Heart right ventricle (tissue), 16 donors: ENCODE results near the gene PVR. TPM values are rescaled to one million over a fixed set of nuclear protein-coding genes. Genes with fewer than 3 reads are reported as not detected.

Experiments
- ATAC-seq, 8 donors: fragments of 200-7000 bp; cut with Tn5 transposase; one replicate each; pipeline ENCODE4 v1.9.1; 2020; ENCODE audit warnings: mild to moderate bottlenecking in 8 of 8, moderate library complexity in 8 of 8, moderate number of reproducible peaks in 1 of 8
- DNase-seq, 2 donors: peaks; one replicate each; pipeline ENCODE4 v3.0.0-alpha.2; 2020
- H3K27ac ChIP-seq, 10 donors: fragments of 200-600 bp; sonication (generic) in 2 of 10; one replicate each; pipeline versions ENCODE4 v1.5.0 to v1.8.0; 2020 to 2022; ENCODE audit warnings: mild to moderate bottlenecking in 3 of 10
- H3K27me3 ChIP-seq, 7 donors: fragments of 200-600 bp; one replicate each; pipeline ENCODE4 v1.8.0; 2021 to 2022; ENCODE audit warnings: mild to moderate bottlenecking in 2 of 7
- H3K36me3 ChIP-seq, 9 donors: fragments of 200-600 bp; sonication (generic) in 1 of 9; one replicate each; pipeline versions ENCODE4 v1.5.0 to v1.8.0; 2020 to 2022; ENCODE audit warnings: mild to moderate bottlenecking in 2 of 9
- H3K4me1 ChIP-seq, 9 donors: fragments of 200-600 bp; sonication (generic) in 1 of 9; one replicate each; pipeline versions ENCODE4 v1.5.0 to v1.8.0; 2020 to 2022; ENCODE audit warnings: mild to moderate bottlenecking in 4 of 9
- H3K4me3 ChIP-seq, 10 donors: fragments of 200-600 bp; sonication (generic) in 2 of 10; one replicate each; pipeline versions ENCODE4 v1.5.0 to v1.8.0; 2020 to 2022; ENCODE audit warnings: mild to moderate bottlenecking in 7 of 10, moderate library complexity in 2 of 10
- H3K9me3 ChIP-seq, 11 donors: fragments of 200-600 bp in 10 of 11; sonication (generic) in 2 of 11; one replicate each; pipeline versions ENCODE4 v1.5.0 to v1.8.0; 2013 to 2022; ENCODE audit warnings: mild to moderate bottlenecking in 2 of 11, control low read depth in 1 of 11, moderate library complexity in 1 of 11
- WGBS, 2 donors: extraction: QIAGEN DNeasy Blood & Tissue Kit; methylation state at CpG; one replicate each; pipeline ENCODE4 v1.1.7; 2013; ENCODE audit warnings: inconsistent platforms in 1 of 2; 5-methylcytosine and 5-hydroxymethylcytosine counted together
- intact Hi-C, 10 donors: fragments of 100-400 bp; cut with DNase I; formaldehyde crosslinking; loops; one replicate each; pipeline versions ENCODE4 v1.11.1 to v1.14.2; 2022
- long read RNA-seq, 3 donors: library from polyadenylated mRNA; unstranded; transcript quantifications; one replicate each; pipeline ENCODE4 v2.0.0, GENCODE V29; 2020 to 2021
- polyA plus RNA-seq, 2 donors: library from polyadenylated mRNA; stranded (reverse); fragments of 200-250 nt; gene quantifications; one replicate each; pipeline ENCODE4 v1.2.3, GENCODE V29; 2013
- total RNA-seq, 10 donors: library from RNA; stranded (reverse); fragmentation: NEBNext Ultra II Directional in 3 of 10; extraction: Animal tissue kit (Norgen Biotek cat#: 25700) in 3 of 10; gene quantifications; one replicate each; pipeline versions ENCODE4 v1.2.1 to v1.2.4, GENCODE V29; 2021 to 2023
- TF ChIP-seq, protein P1 (sequence below), 9 donors: fragments of 200-600 bp; sonication (generic) in 2 of 9; IDR thresholded peaks; one replicate each; pipeline versions ENCODE4 v1.5.0 to v1.8.0; 2021 to 2022; ENCODE audit warnings: antibody characterized with exemption in 9 of 9, mild to moderate bottlenecking in 5 of 9, moderate library complexity in 1 of 9
- donor health status: Arrhythmogenic right ventricular cardiomyopathy.
- donor health status: ischemic (EF 13 %, LVEDD 7.1; RV severe dilation, severe dysfunction).
- donor health status: healthy with polysubstance abuse.
- donor health status: DM: no; HTN: yes; CAD: no.
- donor health status: DM: no; HTN: no; CAD: no.
- donor health status: ischemic (EF 25% LVEDD 6.9; RV normal size, moderate dysfunction).
- donor health status: ischemic (EF 25% LVEDD 5.7; RV mildly dilated, moderate dysfunction).
- donor health status: healthy.
- donor health status: DM: yes; HTN: yes; CAD: no.
- donor health status: Ischemic cardiomyopathy.
- donor health status: ischemic (EF 35%, LVEDD 5.7; RV mildly dilated, moderate dysfunction).
- donor health status: nonischemic (EF 11% LVEDD 7.7; RV severe dilation, severe dysfunction).
- donor health status: DM: yes; HTN: yes; CAD: no.
- donor health status: PGD.
- donor health status: ischemic (EF 29% LVEDD 5.4; RV normal size, mild dysfunction).
- donor health status: nonischemic (EF 23%, LVEDD 6.1; RV moderate dilation, normal function).

The PVR gene
- total RNA-seq (100 to 1,000 TPM in 1 of 10 donors, 10 to 100 TPM in 9; 38.3 to 108 (median 41.8) TPM), polyA plus RNA-seq (10 to 100 TPM; 47.3 to 74.8 TPM)
- long read RNA-seq, donor 1, transcript PVR-204 (6 exons, 1,344 nt), result minor isoform, 30 of 129 reads
- long read RNA-seq, donor 1, transcript PVR-205 (8 exons, 3,325 nt), result major isoform, 59 of 129 reads
- long read RNA-seq, donor 1, partial matches to known transcripts, result 17 of 129 reads
- long read RNA-seq, donor 1, other reads (novel, unspliced or antisense), result 16 of 129 reads
- long read RNA-seq, donor 2, transcript PVR-204 (6 exons, 1,344 nt), result minor isoform, 16 of 84 reads
- long read RNA-seq, donor 2, transcript PVR-205 (8 exons, 3,325 nt), result major isoform, 29 of 84 reads
- long read RNA-seq, donor 2, transcript PVR-203 (8 exons, 3,078 nt), result minor isoform, 5 of 84 reads
- long read RNA-seq, donor 2, partial matches to known transcripts, result 10 of 84 reads
- long read RNA-seq, donor 2, other reads (novel, unspliced or antisense), result 21 of 84 reads
- long read RNA-seq, donor 3, transcript PVR-205 (8 exons, 3,325 nt), result major isoform, 134 of 291 reads
- long read RNA-seq, donor 3, transcript PVR-203 (8 exons, 3,078 nt), result minor isoform, 16 of 291 reads
- long read RNA-seq, donor 3, transcript PVR-204 (6 exons, 1,344 nt), result minor isoform, 47 of 291 reads
- long read RNA-seq, donor 3, transcript PVR-202 (7 exons, 3,166 nt), result minor isoform, 9 of 291 reads
- long read RNA-seq, donor 3, partial matches to known transcripts, result 41 of 291 reads
- long read RNA-seq, donor 3, other reads (novel, unspliced or antisense), result 43 of 291 reads

DNA sequence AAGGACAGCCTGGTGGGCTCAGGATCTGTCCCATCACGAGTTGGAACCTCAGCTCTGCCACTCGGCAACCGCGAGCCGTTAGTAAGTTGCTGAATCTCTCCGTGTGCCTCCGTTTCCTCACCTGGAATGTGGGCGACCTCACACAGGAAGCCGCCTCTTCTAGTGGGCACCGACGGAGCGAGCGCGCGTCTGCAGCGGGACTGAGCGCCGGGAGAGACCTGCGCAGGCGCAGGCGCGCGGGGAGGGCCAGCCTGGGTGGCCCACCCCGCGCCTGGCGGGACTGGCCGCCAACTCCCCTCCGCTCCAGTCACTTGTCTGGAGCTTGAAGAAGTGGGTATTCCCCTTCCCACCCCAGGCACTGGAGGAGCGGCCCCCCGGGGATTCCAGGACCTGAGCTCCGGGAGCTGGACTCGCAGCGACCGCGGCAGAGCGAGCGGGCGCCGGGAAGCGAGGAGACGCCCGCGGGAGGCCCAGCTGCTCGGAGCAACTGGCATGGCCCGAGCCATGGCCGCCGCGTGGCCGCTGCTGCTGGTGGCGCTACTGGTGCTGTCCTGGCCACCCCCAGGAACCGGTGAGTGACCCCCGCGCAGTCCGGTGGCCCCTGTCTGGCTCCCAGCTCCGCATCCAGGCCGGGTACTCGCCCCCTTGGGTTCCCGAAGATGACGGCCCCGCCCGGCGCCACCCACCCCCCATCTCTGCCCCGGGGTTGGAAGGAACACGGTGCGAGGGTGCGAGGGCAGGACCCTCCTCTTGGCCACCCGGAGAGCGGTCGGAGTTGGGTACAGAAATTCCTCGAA, at the start of gene PVR:
TSS of gene PVR (plus strand) at position 306 of the 797 bp plus-strand sequence. CDS start at position 493, 187 bp downstream.
- Histone ChIP-seq H3K36me3 (peaks cover 0 to 13% (median 0%) of the 10 kb centered on the region in 9 donors), H3K4me3 (peak within 1 kb of the TSS; percentile 69 to 96 (median 88)), H3K4me1 (peaks cover 6 to 55% (median 40%) of the 10 kb centered on the region in 9 donors), H3K9me3 (no peaks in the 10 kb centered on the region), H3K27ac (peak within 1 kb of the TSS; percentile 51 to 95 (median 91)), H3K27me3 (no peaks in the 10 kb centered on the region)
- TF ChIP-seq, protein P1, sequence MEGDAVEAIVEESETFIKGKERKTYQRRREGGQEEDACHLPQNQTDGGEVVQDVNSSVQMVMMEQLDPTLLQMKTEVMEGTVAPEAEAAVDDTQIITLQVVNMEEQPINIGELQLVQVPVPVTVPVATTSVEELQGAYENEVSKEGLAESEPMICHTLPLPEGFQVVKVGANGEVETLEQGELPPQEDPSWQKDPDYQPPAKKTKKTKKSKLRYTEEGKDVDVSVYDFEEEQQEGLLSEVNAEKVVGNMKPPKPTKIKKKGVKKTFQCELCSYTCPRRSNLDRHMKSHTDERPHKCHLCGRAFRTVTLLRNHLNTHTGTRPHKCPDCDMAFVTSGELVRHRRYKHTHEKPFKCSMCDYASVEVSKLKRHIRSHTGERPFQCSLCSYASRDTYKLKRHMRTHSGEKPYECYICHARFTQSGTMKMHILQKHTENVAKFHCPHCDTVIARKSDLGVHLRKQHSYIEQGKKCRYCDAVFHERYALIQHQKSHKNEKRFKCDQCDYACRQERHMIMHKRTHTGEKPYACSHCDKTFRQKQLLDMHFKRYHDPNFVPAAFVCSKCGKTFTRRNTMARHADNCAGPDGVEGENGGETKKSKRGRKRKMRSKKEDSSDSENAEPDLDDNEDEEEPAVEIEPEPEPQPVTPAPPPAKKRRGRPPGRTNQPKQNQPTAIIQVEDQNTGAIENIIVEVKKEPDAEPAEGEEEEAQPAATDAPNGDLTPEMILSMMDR (IDR thresholded peaks at IDR 0.05), result peak in 4 of 9 donors; percentile 7 to 30 (median 14)
- ATAC-seq (peak; percentile 90 to 96 (median 93)), DNase-seq (peak; percentile 62 to 81)
- WGBS, 2 donors, result 0% methylated on average over 68 to 70 of the region's 70 CpGs
- intact Hi-C loops, result loop anchor here in 3 of 10 donors (5.0 kb wide), 2 partner anchors 37 to 52 kb away; no protein-coding TSS in a partner anchor

DNA sequence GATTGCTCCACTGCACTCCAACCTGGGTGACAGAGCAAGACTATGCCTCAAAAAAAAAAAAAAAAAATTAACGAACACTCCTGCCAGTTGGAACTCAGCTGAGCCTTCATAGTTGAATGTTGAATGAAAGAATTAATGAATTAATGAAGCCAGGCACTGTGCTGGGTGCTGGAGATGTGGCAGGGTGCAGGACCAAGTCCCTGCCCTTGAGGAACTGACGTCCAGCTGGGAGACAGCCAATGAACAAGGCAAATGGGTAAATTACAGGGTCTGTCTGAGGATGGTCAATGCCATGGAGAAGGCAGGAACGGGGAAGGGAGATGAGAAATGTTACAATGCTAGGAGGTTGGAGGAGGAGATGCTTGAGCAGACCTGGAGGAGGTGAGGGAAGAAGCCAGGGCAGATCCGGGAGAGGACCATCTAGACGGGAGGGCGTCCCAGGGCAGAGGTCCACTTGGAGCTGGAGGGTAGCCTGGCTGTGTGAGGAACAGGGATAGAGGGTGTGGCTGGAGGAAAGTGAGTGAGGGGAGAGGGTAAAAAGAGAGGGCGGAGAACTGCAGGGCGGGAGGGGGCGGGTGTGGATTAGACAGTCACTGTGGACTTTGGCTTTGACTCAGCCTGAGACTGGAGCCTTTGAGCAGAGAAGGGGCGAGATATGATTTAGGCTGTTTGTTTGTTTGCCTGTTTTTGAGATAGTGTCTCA, 47.1 kb upstream of the PVR start:
- DNase-seq, result no peak
- H3K27ac ChIP-seq, result no peak overlapping the region
- 79 to 82% methylated on average over 10 of the region's 10 CpGs for WGBS, 2 donors
- TF ChIP-seq, protein P1 (IDR thresholded peaks at IDR 0.05), result no peak
- no peaks in the 10 kb centered on the region for H3K36me3 ChIP-seq
- H3K4me1 ChIP-seq, result peaks cover 0 to 14% (median 4%) of the 10 kb centered on the region in 9 donors
- intact Hi-C loops, result no loop called here
- no peak overlapping the region for H3K4me3 ChIP-seq
- ATAC-seq, result no peak
- peaks cover 0 to 12% (median 0%) of the 10 kb centered on the region in 7 donors for H3K27me3 ChIP-seq
- H3K9me3 ChIP-seq, result peaks cover 0 to 6% (median 0%) of the 10 kb centered on the region in 11 donors

DNA sequence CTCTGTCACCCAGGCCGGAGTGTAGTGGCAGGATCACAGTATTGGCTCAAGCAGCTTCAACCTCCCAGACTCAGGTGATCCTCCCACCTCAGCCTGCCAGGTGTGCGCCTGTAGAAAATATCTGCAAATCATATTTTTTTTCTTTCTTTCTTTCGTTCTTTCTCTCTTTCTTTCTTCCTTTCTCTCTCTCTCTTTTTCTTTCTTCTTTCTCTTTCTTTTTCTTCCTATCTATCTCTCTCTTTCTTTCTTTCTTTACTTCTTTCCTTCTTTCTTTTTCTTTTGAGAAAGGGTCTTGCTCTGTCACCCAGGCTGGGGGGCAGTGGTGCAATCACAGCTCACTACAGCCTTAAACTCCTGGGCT, 46.6 kb upstream of the PVR start:
- TF ChIP-seq, protein P1 (IDR thresholded peaks at IDR 0.05), result no peak
- DNase-seq (no peak), ATAC-seq (no peak)
- H3K4me3 ChIP-seq, result no peak overlapping the region
- WGBS, 2 donors, result 61 to 74% methylated on average over 3 of the region's 3 CpGs
- intact Hi-C loops, result no loop called here
- H3K27ac ChIP-seq, result no peak overlapping the region
- peaks cover 0 to 12% (median 0%) of the 10 kb centered on the region in 7 donors for H3K27me3 ChIP-seq
- H3K4me1 ChIP-seq, result peaks cover 0 to 10% (median 4%) of the 10 kb centered on the region in 9 donors
- peaks cover 0 to 6% (median 0%) of the 10 kb centered on the region in 11 donors for H3K9me3 ChIP-seq
- no peaks in the 10 kb centered on the region for H3K36me3 ChIP-seq
